SH-SY5Y (cell line): ENCODE results near the gene TMEM236.

Source experiments
- GATA2 ChIP-seq: IDR thresholded peaks from 2 replicates; pipeline ENCODE4 v1.6.1; 2011; ENCODE audit warnings: mild to moderate bottlenecking, low read depth, low read length
- GATA3 ChIP-seq: IDR thresholded peaks from 2 replicates; pipeline ENCODE4 v1.6.1; 2011; ENCODE audit warnings: low read depth, mild to moderate bottlenecking, low read length, moderate library complexity

Gene TMEM236

DNA sequence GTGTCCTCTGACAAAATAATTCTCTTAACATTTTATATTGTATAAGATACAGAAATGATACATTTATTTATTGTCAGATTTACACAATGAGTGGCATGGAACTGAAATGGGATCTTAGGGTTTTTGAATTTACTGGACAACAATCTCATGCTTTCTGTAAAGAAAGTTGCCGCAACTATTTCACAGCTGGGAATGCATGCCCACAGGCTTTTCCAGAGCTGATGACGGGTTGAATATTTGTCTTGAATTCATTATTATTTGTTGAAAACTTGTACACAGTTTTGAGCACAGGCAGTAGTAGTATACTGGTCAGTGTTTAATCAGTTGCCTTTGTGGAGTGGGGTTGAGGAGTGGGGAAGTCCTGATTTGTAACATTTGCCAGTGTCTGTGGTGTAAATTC is 36.6 kb downstream of the TMEM236 start:
- no peak for TF ChIP-seq GATA3
- TF ChIP-seq GATA2, result no peak

DNA sequence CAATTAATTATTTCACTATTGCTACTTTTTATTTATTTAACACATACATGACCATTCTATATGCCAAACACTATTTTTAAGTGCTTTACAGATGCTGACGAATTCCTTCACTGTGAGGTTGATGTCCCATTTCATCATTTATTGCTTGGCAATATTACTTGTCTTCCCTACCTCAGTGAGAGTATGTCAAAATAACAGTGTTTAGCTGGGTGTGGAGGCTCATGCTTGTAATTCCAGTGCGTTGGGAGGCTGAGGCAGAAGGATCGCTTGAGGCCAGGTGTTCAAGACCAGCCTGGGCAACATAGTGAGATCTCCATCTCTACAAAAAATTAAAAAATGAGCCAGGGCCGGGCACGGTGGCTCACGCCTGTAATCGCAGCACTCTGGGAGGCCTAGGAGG is 37.4 kb downstream of the TMEM236 start:
- TF ChIP-seq GATA3, result no peak
- no peak for TF ChIP-seq GATA2

DNA sequence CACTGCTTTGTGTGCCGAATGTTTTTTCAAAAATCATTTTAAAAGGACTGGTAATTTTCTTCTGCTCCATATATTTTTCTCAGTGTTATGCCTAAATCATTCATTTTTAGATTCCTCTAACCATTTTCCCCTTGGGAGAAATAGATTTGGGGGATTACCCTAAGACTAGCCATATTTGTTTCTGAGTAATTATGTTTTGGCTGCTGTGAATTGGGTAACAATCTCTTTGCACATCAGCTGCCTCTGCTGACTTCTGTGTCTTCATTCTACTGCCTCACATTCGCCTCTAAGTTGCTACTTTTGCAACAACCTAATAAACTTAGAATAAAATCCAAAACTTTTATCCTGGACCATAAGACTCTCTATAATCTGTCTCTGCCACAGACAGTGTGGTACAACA is 38.6 kb downstream of the TMEM236 start:
- no peak for TF ChIP-seq GATA2
- no peak for TF ChIP-seq GATA3

DNA sequence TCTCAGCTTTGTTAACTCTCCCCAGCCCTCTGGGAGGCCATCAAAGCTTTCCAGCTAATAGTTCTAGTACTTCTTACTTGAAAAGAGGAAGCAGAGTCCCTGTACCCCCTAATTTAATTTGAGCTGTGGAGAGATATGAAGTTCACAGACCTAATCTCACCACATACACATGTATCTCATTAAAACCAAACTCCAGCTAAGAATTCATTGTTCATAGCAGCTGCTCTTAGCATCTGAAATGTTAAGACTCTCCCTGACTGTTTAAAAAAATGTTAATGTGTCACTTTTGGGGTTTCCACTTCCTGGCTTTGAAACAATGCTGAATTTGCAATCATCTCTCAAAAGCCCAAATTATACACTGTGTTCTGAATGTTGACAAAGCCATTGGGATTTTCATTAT is 41.0 kb downstream of the TMEM236 start:
- no peak for TF ChIP-seq GATA3
- TF ChIP-seq GATA2, result no peak

DNA sequence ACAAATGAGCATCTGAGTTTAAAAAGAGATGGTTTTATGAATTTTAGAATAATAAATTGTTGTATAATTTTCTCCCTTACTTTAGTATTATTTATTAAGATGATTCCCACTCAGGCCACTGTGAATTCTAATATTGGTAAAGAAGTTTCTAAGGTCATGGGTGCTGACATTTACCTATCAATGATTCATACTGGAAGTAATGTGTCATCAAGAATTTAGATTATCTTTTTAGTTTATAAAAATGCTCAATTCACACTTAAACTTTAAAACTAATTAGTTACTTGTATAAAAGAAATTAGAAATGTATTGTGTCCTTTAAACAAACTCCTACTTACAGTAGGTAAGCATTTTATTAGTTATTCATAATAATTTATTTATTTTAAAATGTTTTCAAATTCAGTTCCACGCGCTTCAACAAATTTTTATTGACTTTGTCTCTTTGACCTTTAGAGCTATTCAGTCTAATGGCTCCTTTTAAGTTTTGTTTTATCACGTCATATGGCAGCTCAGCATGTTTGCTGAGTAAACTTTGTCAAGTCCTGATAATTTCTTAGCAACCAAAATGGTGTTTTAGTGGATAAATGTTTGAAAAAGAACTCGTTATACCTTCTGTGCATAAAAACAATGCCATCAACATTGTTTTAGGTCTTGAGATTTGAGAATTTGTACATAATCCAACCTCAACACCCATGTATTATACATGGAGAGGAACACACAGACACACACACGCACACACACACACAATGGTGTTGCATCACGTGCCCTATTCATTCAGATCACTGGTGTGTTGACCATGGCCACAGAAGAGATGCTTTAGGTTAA is 42.0 kb downstream of the TMEM236 start:
- no peak for TF ChIP-seq GATA3
- no peak for TF ChIP-seq GATA2

DNA sequence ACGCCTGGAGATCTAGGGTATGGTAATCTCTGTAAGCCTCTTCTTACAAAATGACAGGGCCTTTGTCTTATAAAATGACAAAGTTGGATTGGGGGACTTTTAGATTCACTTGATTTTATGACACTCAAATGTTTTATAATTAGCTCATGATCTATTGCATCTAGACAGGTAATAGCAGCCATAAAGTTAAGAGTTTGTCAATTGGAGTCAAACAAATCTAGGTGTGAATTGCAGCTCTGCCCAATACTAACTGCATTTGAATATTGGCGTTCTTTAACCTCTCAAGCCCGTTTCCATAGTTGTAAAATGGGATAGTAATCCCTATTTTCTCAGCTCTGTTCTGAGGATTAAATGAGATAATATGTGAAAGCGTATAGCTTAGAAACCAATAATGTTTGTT is 43.1 kb downstream of the TMEM236 start:
- TF ChIP-seq GATA2 (no peak), GATA3 (no peak)

DNA sequence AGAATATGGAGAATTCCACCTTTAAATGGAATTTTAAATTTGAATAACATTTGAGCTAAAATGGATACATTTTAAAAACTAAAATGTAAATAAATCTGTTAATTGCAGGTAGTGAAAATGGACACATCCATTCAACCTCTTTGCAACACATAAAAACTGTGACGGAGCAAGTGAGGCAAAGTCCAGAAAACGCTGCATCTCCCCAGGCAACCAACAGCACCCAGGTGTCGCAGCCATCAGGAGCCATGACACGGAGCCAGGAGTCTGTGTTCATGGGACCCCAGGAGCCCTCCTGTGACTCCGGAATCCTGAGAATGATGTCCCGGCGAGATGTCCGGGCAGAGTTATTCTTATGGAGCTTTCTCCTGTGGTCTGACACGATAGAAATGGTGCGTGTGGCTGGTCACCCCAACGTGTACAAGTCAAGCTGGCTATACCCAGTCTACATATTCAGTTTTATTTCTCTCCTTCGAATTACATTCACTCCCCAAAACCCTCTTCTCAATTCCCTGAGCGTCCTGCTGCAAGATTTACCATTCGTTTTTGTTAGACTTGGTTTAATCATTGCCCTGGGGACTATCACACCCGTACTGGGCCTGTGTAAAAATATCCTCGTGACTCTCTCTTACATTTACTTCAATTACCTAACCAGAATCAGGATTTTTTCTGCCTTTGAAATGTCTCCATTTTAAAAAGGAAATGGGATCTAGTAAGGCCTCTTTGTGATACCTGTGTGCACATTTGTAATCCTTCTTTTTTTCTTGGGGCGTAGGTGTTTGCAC is 44.0 kb downstream of the TMEM236 start:
- TF ChIP-seq GATA2 (no peak), GATA3 (no peak)

DNA sequence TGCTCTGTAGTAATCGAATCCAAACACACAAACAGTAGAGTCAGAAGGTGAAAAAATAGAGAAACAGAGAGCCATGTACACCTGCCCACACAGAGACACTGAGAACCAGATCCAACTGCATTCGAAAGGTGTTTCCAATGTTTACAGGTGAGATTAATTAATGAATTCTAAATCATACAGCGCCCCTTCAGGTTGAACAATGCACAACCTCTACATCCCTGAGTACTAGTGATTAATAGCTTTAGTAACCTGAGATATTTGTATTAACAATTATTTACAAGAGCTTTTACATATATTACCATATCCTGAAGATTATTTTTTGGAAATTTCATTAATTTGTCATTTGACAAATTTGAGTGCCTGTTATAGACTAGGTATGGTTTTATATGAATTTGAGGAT is 49.5 kb downstream of the TMEM236 start:
- TF ChIP-seq GATA3 (no peak), GATA2 (no peak)

DNA sequence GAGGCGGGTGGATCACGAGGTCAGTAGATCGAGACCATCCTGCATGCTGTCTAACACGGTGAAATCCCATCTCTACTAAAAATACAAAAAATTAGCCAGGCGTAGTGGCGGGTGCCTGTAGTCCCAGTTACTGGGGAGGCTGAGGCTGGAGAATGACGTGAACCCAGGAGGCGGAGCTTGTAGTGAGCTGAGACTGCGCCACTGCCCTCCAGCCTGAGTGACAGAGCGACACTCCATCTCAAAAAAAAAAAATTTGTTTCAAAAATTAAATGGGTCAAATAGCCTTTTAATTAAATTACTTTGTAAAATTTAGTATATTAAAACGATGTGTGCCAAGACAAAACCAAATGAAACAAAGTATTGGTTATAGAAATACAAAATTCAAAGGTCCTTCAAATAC is 50.3 kb downstream of the TMEM236 start:
- TF ChIP-seq GATA3 (no peak), GATA2 (no peak)

DNA sequence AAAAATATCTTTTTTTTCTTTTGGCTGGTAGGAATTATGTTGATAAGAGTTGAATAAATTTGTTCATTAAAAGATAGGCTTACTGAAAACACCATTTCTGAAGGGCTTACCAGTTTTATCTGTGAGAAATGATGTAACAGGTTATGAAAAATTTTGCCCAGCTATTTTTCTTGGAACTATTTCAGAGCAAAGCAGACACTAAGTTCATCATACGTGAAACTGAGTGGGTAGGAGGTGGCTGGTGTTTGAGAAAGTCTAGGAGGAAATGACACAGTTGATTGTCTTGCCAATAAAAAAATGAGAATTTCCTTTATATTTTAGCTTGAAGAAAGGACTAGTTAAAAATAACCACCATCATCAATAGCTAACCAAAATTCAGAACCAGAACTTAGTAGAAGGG is 51.0 kb downstream of the TMEM236 start:
- no peak for TF ChIP-seq GATA2
- no peak for TF ChIP-seq GATA3

DNA sequence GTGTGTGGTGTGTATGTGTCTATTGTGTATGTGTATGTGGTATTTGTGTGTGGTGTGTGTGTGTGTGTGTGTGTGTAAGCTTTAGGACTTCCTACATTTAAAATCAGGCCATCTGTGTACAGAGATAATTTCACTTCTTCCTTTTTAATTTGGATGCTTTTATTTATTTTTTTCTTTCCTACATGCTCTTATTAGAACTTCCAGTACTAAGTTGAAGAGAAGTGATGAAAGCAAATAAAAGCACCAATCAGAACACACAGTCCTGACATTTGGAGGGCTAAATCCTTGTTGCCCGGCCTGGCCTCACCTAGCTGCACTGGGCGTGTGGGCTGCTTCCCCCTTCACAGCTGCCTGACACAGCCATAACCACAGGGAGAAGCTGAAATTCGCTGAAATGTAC is 53.3 kb downstream of the TMEM236 start:
- TF ChIP-seq GATA2 (no peak), GATA3 (no peak)

DNA sequence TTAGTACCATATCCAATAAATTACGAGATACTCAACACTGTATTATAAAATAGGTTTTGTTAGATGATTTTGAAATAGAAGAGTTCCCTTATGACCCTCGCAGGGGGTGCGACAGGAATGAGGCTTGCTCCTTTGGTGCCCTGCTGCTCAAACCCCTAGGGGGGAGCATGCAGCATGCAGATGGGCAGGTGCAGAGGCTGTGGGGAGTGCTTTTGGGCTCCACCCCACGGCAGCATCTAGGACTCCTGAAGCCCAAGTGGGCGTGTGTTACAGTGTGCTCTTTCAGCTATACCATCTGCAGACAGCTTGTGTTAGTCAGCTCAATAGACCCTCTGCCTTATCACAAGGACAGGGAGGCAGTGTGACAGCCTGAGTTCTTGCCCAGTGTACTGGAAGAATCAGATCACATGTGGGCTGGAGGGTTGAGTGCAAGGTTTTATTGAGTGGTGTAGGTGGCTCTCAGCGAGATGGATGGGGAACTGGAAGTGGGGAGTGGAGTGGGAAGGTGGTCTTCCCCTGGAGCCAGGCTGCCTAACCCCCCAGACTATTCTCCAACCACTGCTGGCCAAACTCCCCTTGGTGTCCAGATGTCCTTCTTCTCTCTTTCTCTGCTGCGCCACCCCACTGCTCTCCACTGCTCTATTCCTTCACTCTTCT is 54.0 kb downstream of the TMEM236 start:
- TF ChIP-seq GATA3, result no peak
- no peak for TF ChIP-seq GATA2

DNA sequence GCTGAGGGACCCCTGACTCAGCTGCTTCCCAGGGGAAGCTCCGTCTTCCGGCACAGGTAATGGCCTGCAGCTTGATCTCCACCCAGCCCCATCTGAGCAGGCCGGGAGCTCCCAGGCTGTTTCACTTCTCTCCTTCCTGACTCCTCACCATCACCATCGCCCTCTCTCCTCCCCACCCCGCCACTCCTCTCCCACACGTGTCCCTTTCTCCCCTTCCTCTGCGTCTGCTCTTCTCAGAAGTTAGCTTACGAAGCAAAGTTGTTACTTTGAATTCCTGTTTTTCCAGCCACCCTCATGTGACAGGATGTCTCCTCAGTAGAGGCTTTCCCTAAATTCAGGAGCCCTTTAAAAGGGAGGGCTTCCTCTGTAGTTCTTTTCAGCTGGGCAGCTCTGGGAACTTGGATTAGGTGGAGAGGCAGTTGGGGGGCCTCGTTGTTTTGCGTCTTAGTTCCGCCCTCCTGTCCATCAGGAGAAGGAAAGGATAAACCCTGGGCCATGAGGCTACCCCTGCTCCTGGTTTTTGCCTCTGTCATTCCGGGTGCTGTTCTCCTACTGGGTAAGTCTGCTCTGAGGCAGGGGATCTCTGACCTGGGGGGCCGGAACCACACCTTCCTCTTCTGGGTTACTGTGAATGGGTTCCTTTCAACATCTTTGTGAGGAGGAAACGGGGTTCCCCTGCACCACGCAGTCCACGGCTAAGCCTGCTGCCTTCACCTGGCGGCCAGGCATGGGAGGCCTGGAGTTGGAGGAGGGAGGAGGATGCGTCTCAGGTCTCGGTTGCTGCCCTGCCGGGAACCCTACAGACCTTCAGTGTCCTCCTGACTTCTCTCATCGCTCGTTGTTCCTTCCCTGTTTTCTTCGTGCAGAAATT is 57.2 kb downstream of the TMEM236 start, which contains the start of gene MRC1:
TSS of gene MRC1 (plus strand) at position 378 of the 871 bp plus-strand sequence. CDS start at position 496, 118 bp downstream.
- TF ChIP-seq GATA2 (no peak), GATA3 (no peak)
